ENCODE measurements around the gene RPL22L1.
A peak's percentile ranks its signal among the peaks of the same experiment; 100 is the strongest.
"Not testable (repeated sequence)": the region's sequence is repeated elsewhere in the genome, so short reads cannot be mapped to it uniquely, and the experiment has no call there.

The RPL22L1 gene

DNA sequence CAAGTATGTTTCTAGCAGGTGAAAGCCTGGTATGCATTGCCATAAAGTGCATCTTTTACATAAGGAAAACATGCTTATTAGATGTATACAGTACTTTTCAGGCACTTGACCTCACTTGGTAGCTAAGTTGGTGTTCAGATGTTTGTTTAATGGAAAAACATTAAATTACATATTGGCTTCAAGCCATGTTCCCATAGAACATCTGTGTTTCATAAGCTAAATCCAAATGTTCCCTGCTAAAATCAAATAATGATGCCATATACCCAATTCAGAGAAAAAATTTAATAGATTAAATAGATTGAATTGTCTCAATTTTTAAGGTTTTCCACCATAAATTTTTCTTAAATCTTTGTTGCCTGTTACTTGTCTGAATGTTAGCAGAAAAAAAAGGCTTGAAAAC is 19.1 kb upstream of the RPL22L1 start:
- no peak for DNase-seq
- Histone ChIP-seq H3K27me3 (no peaks in the 10 kb centered on the region), H3K4me3 (ENCODE audit: low read depth, low read length) (no peak overlapping the region), H3K4me1 (no peaks in the 10 kb centered on the region), H3K9me3 (no peaks in the 10 kb centered on the region), H3K36me3 (peaks cover 2% of the 10 kb centered on the region; the same call in 1 of the 2 replicates)
- TF ChIP-seq, protein P1, sequence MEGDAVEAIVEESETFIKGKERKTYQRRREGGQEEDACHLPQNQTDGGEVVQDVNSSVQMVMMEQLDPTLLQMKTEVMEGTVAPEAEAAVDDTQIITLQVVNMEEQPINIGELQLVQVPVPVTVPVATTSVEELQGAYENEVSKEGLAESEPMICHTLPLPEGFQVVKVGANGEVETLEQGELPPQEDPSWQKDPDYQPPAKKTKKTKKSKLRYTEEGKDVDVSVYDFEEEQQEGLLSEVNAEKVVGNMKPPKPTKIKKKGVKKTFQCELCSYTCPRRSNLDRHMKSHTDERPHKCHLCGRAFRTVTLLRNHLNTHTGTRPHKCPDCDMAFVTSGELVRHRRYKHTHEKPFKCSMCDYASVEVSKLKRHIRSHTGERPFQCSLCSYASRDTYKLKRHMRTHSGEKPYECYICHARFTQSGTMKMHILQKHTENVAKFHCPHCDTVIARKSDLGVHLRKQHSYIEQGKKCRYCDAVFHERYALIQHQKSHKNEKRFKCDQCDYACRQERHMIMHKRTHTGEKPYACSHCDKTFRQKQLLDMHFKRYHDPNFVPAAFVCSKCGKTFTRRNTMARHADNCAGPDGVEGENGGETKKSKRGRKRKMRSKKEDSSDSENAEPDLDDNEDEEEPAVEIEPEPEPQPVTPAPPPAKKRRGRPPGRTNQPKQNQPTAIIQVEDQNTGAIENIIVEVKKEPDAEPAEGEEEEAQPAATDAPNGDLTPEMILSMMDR (IDR thresholded peaks at IDR 0.05; ENCODE audit: low read depth, low read length): no peak

DNA sequence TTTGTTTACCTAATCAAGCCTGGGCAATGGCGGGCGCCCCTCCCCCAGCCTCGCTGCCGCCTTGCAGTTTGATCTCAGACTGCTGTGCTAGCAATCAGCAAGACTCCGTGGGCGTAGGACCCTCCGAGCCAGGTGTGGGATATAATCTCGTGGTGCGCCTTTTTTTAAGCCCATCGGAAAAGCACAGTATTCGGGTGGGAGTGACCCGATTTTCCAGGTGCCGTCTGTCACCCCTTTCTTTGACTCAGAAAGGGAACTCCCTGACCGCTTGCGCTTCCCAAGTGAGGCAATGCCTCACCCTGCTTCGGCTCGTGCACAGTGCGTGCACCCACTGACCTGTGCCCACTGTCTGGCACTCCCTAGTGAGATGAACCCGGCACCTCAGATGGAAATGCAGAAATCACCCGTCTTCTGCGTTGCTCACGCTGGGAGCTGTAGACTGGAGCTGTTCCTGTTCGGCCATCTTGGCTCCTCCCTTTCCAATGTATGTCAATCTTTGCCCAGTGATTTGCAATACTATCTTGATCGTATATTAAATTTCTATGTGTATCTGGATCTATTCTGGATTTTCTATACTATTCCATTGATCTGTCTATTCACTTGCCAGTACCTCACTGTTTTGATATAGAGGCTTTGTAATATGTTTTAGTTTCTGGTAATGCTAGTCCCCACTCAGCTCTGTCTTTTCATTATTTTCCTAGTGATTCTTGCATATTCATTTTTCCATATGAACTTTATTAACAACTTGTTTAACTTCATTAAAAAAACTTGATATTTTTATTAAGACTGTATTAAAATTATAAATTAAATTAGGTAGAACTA is 14.3 kb upstream of the RPL22L1 start:
- not testable (repeated sequence) for H3K9me3 ChIP-seq; H3K4me1 ChIP-seq; H3K27me3 ChIP-seq; DNase-seq; H3K36me3 ChIP-seq; H3K4me3 ChIP-seq (ENCODE audit: low read depth, low read length)

DNA sequence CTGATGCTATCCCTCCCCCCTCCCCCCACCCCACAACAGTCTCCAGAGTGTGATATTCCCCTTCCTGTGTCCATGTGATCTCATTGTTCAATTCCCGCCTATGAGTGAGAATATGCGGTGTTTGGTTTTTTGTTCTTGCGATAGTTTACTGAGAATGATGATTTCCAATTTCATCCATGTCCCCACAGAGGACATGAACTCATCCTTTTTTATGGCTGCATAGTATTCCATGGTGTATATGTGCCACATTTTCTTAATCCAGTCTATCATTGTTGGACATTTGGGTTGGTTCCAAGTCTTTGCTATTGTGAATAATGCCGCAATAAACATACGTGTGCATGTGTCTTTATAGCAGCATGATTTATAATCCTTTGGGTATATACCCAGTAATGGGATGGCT is 8.7 kb upstream of the RPL22L1 start:
- not testable (repeated sequence) for DNase-seq; H3K9me3 ChIP-seq; H3K36me3 ChIP-seq; H3K4me1 ChIP-seq; H3K4me3 ChIP-seq (ENCODE audit: low read depth, low read length); H3K27me3 ChIP-seq

DNA sequence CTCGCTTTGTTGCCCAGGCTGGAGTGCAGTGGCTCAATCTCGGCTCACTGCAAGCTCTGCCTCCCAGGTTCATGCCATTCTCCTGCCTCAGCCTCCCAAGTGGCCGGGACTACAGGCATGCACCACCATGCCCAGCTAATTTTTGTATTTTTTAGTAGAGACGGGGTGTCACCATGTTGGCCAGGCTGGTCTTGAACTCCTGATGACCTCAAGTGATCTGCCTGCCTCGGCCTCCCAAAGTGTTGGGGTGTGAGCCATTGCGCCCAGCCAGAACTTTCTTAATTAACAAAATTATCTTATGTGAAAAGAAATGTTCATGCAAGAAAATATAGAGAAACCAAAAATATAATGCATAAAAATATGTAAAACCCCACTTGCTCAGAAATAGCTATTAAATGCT is 7.3 kb upstream of the RPL22L1 start:
- DNase-seq; H3K9me3 ChIP-seq; H3K27me3 ChIP-seq; H3K4me1 ChIP-seq; H3K4me3 ChIP-seq (ENCODE audit: low read depth, low read length); H3K36me3 ChIP-seq: not testable (repeated sequence)

DNA sequence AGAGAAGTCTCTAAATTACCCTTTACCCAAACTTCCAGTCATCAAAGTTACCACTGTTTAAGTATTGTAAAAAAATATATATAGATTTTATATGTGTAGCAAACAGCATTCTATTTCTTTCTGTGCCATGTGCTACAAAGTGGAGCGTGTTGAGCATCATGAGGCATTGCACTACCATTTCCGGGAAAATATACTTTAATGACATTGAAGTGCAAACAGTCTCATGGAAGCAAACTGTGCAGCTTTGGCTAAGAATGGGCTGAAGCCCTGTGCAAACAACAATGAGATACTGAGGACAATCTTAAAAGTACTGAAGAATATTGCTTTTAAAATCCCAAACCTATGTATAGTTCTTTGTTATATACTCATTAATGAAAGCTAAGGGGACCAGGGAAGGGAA is 6.5 kb upstream of the RPL22L1 start:
- TF ChIP-seq, protein P1 (IDR thresholded peaks at IDR 0.05; ENCODE audit: low read depth, low read length): no peak
- Histone ChIP-seq H3K4me1 (no peaks in the 10 kb centered on the region), H3K27me3 (no peaks in the 10 kb centered on the region), H3K9me3 (no peaks in the 10 kb centered on the region), H3K4me3 (ENCODE audit: low read depth, low read length) (no peak overlapping the region), H3K36me3 (no peaks in the 10 kb centered on the region)
- no peak for DNase-seq

DNA sequence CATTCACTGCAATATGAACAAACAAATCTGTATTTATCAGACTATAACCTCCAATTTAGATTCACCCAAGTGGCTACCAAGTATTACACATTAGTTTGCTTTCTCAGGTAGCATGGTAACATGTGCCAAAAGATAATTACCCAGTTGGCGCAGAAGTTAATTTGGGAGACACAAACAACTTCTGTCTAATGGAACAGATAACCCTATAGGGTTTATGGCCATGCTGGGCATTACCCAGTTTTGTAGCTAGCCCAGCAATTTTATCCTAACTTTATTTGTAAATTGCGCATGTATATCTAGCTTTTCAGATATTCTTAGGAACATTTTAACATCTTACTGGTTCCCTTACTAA is 780 bp downstream of the RPL22L1 start:
- Histone ChIP-seq H3K9me3 (no peaks in the 10 kb centered on the region), H3K27me3 (no peaks in the 10 kb centered on the region), H3K4me1 (no peaks in the 10 kb centered on the region), H3K36me3 (peaks cover 42% of the 10 kb centered on the region), H3K4me3 (ENCODE audit: low read depth, low read length) (peak overlapping the region; percentile 94)
- TF ChIP-seq, protein P1 (IDR thresholded peaks at IDR 0.05; ENCODE audit: low read depth, low read length): no peak
- no peak for DNase-seq

DNA sequence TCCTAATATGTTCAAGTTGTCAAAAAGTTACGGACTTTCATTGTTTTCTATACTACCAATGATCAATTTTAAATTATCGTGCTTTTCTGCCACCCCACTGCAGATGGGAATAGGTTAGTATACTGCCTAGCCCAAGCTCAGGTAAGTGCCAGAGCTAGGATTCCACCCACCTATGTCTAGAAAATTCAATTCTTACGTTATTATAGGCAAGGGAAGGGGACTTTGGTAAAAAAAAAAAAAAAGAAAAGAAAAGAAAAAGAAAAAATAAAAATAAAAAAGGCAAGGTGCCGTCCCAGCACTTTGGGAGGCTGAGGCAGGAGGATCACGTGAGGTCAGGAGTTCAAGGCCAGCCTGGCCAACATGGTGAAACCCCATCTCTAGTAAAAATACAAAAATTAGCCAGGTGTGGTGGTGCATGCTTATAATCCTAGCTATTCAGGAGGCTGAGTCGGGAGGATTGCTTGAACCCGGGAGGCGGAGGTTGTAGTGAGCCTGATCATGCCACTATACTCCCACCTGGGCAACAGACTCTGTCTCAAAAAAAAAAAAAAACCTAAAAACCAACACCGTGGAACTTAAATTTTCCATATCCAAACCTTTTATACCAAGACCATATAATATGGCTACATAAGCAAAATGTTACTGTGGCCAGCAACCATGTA is 1.3 kb downstream of the RPL22L1 start:
- TF ChIP-seq, protein P1 (IDR thresholded peaks at IDR 0.05; ENCODE audit: low read depth, low read length): no peak
- Histone ChIP-seq H3K9me3 (no peaks in the 10 kb centered on the region), H3K36me3 (peaks cover 42% of the 10 kb centered on the region), H3K4me3 (ENCODE audit: low read depth, low read length) (peak overlapping the region; percentile 94), H3K4me1 (no peaks in the 10 kb centered on the region), H3K27me3 (no peaks in the 10 kb centered on the region)
- DNase-seq: no peak

All from BE2C (cell line).